ENCODE results near the gene SMOC2.

SMOC2 gene

GRCh38 chr6:168485818-168486217 lies 44.8 kb downstream of the SMOC2 start:
- DNase-seq (ENCODE audit: low read depth in 2 of 2) = no peak

GRCh38 chr6:168490757-168491156 lies 49.8 kb downstream of the SMOC2 start:
- no peak for DNase-seq (ENCODE audit: low read depth in 2 of 2)

- no peak for DNase-seq (ENCODE audit: low read depth in 2 of 2)
Measured at GRCh38 chr6:168493976-168494375, 53.0 kb downstream of the SMOC2 start.

GRCh38 chr6:168494726-168495125 lies 53.7 kb downstream of the SMOC2 start:
- no peak for DNase-seq (ENCODE audit: low read depth in 2 of 2)

- DNase-seq (ENCODE audit: low read depth in 2 of 2) = no peak
Measured at GRCh38 chr6:168495133-168495532, 54.1 kb downstream of the SMOC2 start.

GRCh38 chr6:168495636-168496035 lies 54.7 kb downstream of the SMOC2 start:
- no peak for DNase-seq (ENCODE audit: low read depth in 2 of 2)

GRCh38 chr6:168496139-168496996 lies 55.4 kb downstream of the SMOC2 start:
- DNase-seq (ENCODE audit: low read depth in 2 of 2) = no peak

- no peak for DNase-seq (ENCODE audit: low read depth in 2 of 2)
Measured at GRCh38 chr6:168496997-168497331, 56.0 kb downstream of the SMOC2 start.

GRCh38 chr6:168497381-168497780 lies 56.4 kb downstream of the SMOC2 start:
- DNase-seq (ENCODE audit: low read depth in 2 of 2) = no peak

GRCh38 chr6:168498161-168498843 lies 57.3 kb downstream of the SMOC2 start:
- DNase-seq (ENCODE audit: low read depth in 2 of 2) = no peak

GRCh38 chr6:168499045-168499650 lies 58.2 kb downstream of the SMOC2 start:
- no peak for DNase-seq (ENCODE audit: low read depth in 2 of 2)

GRCh38 chr6:168500519-168500918 lies 59.5 kb downstream of the SMOC2 start:
- no peak for DNase-seq (ENCODE audit: low read depth in 2 of 2)

- no peak for DNase-seq (ENCODE audit: low read depth in 2 of 2)
Measured at GRCh38 chr6:168501561-168501960, 60.6 kb downstream of the SMOC2 start.

- DNase-seq (ENCODE audit: low read depth in 2 of 2) = no peak
Measured at GRCh38 chr6:168504366-168504765, 63.4 kb downstream of the SMOC2 start.

- DNase-seq (ENCODE audit: low read depth in 2 of 2) = no peak
Measured at GRCh38 chr6:168506460-168506859, 65.5 kb downstream of the SMOC2 start.

GRCh38 chr6:168507297-168507696 lies 66.3 kb downstream of the SMOC2 start:
- DNase-seq (ENCODE audit: low read depth in 2 of 2) = no peak

GRCh38 chr6:168507730-168508129 lies 66.7 kb downstream of the SMOC2 start:
- DNase-seq (ENCODE audit: low read depth in 2 of 2) = no peak

- no peak for DNase-seq (ENCODE audit: low read depth in 2 of 2)
Measured at GRCh38 chr6:168508903-168509302, 67.9 kb downstream of the SMOC2 start.

GRCh38 chr6:168513766-168514165 lies 72.8 kb downstream of the SMOC2 start:
- DNase-seq (ENCODE audit: low read depth in 2 of 2) = no peak

- no peak for DNase-seq (ENCODE audit: low read depth in 2 of 2)
Measured at GRCh38 chr6:168514216-168514615, 73.2 kb downstream of the SMOC2 start.

GRCh38 chr6:168515376-168515775 lies 74.4 kb downstream of the SMOC2 start:
- no peak for DNase-seq (ENCODE audit: low read depth in 2 of 2)

GRCh38 chr6:168516944-168517741 lies 76.2 kb downstream of the SMOC2 start:
- no peak for DNase-seq (ENCODE audit: low read depth in 2 of 2)

Measured in stimulated activated CD8-positive, alpha-beta memory T cell treated with anti-CD3 and anti-CD28 coated beads, Interleukin-7, amount 100 ng/mL, for 1 hour (primary cell).